HG03095 (cell line): ENCODE data around the gene B3GNT2.
"Not testable (repeated sequence)": the region's sequence is repeated elsewhere in the genome, so short reads cannot be mapped to it uniquely, and the experiment has no call there.

Source experiments
- ATAC-seq: cut with Tn5 transposase; IDR thresholded peaks from one replicate; pipeline ENCODE4 v1.9.1; 2021; ENCODE audit warnings: moderate library complexity; ENCODE audit not compliant: unreplicated experiment

Gene B3GNT2

GRCh38 chr2:62195421-62196277 lies at the start of gene B3GNT2:
B3GNT2 (plus strand) TSS chr2:62196115; CDS start chr2:62222221, 26,106 bp downstream.
- peak; percentile 46 for ATAC-seq

DNA sequence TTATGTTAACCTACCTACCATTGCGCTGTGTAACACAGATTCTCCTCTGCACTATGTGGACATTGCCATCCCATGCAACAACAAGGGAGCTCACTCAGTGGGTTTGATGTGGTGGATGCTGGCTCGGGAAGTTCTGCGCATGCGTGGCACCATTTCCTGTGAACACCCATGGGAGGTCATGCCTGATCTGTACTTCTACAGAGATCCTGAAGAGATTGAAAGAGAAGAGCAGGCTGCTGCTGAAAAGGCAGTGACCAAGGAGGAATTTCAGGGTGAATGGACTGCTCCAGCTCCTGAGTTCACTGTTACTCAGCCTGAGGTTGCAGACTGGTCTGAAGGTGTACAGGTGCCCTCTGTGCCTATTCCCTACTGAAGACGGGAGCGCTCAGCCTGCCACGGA lies 49.1 kb upstream of the B3GNT2 start:
- ATAC-seq = not testable (repeated sequence)

DNA sequence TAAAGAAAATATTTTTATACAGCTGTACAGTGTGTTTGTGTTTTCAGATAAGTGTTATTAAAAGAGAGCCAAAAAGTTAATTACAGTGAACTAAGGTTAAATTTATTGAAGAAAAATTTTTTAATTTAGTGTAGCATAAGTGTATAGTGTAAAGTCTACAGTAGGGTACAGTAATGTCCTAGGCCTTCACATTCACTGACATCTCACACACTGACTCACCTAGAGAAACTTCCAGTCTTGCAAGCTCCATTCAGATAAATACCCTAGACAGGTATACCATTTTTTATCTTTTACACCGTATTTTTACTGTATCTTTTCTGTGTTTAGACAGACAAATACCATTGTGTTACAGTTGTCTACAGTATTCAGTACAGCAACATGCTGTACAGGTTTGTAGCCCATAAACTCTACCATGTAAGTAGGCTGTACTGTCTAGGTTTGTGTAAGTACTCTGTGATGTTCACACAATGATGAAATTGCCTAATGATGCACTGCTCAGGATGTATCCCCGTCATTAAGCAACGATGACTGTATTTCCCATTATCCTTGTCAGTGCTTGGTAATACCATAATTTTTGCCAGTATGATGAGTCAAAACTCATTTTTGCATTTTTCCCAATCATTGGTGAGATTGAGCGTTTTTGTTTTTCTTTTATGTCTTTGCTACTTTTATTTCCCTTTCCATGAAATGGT lies 48.2 kb upstream of the B3GNT2 start:
- ATAC-seq = no peak

- ATAC-seq = no peak
These were observed 46.2 kb upstream of the B3GNT2 start for GRCh38 chr2:62149708-62150107.

- ATAC-seq = no peak
These were observed 45.2 kb upstream of the B3GNT2 start for GRCh38 chr2:62150597-62151305.

GRCh38 chr2:62151306-62151638 lies 44.6 kb upstream of the B3GNT2 start:
- ATAC-seq = no peak

GRCh38 chr2:62152000-62152399 lies 43.9 kb upstream of the B3GNT2 start:
- ATAC-seq = no peak

- ATAC-seq = no peak
These were observed 38.9 kb upstream of the B3GNT2 start for GRCh38 chr2:62156861-62157496.

DNA sequence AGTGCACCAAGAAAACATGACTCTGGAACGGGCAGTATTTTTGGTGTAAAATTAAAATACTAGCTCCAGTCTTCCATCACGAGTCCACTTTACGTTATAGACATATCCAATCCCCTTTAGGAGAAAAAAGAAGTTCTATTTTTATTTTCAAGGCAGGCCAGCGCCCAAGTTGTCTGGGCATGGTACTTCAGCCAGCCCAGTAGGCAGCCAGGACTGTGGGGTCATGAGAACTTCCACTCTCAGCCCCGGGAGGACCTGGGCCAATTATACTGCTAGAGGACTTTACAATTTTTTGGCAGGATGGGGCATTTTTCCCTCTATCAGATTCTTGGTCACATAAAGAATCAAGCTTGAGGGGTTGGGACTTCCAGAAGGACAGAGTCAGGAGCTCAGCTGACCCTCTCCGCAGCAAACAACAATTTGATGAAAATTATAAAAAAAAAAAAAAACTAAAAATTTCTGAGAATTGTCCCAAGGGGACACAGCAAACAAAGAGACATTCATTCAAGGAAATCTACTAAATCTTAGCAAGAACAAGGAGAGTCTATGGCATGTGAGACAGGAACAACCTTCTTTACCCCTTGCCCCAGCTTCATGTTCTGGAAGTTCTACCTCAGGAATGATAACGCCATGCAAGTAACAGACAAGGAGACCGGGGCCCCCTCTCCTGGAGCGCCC lies 37.3 kb upstream of the B3GNT2 start:
- ATAC-seq = no peak

DNA sequence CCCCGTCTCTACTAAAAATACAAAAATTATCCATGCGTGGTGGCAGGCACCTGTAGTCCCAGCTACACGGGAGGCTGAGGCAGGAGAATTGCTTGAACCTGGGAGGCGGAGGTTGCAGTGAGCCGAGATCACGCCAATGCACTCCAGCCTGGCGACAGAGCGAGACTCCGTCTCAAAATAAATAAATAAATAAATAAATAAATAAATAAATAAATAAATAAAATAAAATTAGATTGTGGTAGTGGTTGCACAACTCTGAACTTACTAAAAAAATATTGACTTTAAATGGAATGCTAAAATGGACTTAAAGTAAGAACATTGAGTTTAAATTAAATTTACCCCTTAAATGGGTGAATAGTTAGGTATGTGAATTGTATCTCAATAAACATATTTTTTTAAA lies 35.2 kb upstream of the B3GNT2 start:
- not testable (repeated sequence) for ATAC-seq

GRCh38 chr2:62163106-62163831 lies 32.6 kb upstream of the B3GNT2 start:
- ATAC-seq = no peak

- no peak for ATAC-seq
These were observed 32.1 kb upstream of the B3GNT2 start for GRCh38 chr2:62163834-62164233.

GRCh38 chr2:62175728-62176127 lies 20.2 kb upstream of the B3GNT2 start:
- ATAC-seq = no peak

- ATAC-seq = no peak
These were observed 19.1 kb upstream of the B3GNT2 start for GRCh38 chr2:62176801-62177200.

DNA sequence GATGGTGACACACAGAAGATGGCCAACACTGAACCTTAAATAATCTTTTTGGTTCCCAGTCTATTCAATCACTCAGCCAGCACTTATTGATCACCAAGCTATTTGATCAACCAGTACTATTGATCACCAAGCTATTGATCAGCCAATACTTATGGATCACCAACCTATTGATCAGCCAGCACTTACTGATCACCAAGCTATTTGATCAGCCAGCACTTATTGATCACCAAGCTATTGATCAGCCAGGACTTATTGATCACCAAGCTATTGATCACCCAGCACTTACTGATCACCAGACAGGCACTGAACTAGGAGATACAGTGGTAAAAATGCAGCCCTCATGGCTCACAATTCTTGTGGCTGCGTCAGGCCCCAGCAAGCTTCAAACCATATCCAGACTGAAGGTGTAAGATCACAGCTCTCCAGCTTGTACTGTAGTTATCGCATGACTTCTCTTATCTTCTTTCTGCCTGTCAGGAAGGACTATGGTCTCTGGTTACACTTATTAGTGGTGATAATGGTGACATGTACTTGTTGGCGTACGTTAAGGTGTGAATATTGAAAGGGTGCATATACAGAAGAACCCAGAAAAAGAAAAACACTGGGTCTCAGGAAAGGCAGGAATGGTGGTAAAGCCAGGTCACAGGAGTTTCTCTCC lies 18.4 kb upstream of the B3GNT2 start:
- ATAC-seq = no peak

DNA sequence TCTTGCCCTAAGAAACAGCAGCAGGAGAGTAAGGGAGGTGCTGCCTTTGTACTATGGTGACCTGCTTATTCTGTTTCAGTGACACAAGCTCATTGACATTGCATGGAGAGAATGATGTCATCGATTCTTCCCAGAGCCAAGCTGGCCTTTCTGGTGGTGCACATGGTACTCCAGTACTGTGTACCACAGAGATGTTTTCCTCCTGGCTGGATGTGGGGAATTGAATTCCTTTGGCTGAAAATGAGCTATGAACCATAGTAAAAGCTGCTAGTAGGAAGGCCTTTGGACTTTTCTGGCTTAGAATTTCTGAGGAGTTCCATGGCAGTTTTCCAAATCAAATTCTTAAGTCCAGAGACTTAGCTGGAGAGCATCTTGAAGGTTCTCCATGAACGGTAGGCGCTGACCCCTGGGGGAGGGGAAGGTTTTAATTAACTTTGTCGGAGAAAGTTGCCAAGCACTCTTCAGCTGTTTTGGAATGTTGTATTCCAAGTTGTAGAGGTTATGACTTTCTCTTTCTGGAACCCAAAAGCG lies 17.1 kb upstream of the B3GNT2 start:
- ATAC-seq = no peak

- ATAC-seq = no peak
These were observed 14.9 kb upstream of the B3GNT2 start for GRCh38 chr2:62180975-62181374.

- ATAC-seq = no peak
These were observed 14.1 kb upstream of the B3GNT2 start for GRCh38 chr2:62181843-62182242.

DNA sequence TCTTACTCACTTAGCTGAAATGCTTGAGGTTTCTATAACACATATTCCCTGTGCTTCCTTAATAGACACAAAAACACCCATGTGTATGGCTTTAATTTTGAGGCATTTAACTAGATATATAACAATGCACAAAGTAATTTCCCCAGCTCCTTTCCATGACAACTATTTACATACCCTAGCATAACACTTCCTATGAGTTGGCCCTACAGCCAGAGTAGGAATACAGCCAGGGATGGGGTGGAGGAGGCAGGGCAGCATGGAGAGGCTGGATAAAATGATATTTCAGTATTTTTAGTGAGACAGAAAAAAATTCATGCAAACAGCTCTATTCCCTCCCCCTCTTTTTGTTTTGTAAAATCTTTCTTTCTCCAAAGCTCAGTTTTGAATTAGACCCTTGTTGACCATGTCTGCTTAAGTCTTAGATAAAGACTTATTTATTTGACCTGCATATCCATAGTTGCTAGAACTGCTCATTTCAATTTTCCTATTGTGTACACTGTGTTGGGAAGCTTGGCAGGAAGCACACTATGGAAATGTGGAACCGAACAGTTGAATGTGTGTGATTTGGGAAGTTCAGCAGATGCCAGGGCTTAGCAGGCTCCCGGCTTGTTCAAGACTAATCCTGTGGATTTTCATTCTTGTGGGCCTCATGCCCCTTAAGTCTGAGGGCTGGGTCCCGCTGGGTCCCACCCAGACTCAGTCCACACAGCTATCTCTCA lies 11.2 kb upstream of the B3GNT2 start:
- ATAC-seq = no peak
